Measurements from ENCODE around the gene ANKRD60.

The ANKRD60 gene

GRCh38 chr20:58261660-58262059 lies 33.2 kb upstream of the ANKRD60 start:
- H3K4me1 ChIP-seq (ENCODE audit: control insufficient read depth, insufficient read depth, low read length): peaks cover 12% of the 10 kb centered on the region; the same call in 1 of the 2 replicates
- no peaks in the 10 kb centered on the region for H3K27me3 ChIP-seq (ENCODE audit: control insufficient read depth, insufficient read depth, low read length)
- no peak overlapping the region for H3K9ac ChIP-seq (ENCODE audit: low read length)
- no peak overlapping the region for H3K4me3 ChIP-seq (ENCODE audit: low read depth, low read length)
- no peaks in the 10 kb centered on the region for H3K9me3 ChIP-seq (ENCODE audit: control insufficient read depth, insufficient read depth, low read depth, low read length)
- H3K36me3 ChIP-seq (ENCODE audit: control insufficient read depth, insufficient read depth, low read length): peaks cover 30% of the 10 kb centered on the region
- no peak overlapping the region for H3K27ac ChIP-seq (ENCODE audit: low read depth, low read length)

GRCh38 chr20:58260006-58260405 lies 31.6 kb upstream of the ANKRD60 start:
- no peaks in the 10 kb centered on the region for H3K27me3 ChIP-seq (ENCODE audit: control insufficient read depth, insufficient read depth, low read length)
- H3K27ac ChIP-seq (ENCODE audit: low read depth, low read length): no peak overlapping the region
- no peak overlapping the region for H3K4me3 ChIP-seq (ENCODE audit: low read depth, low read length)
- H3K9me3 ChIP-seq (ENCODE audit: control insufficient read depth, insufficient read depth, low read depth, low read length): no peaks in the 10 kb centered on the region
- no peak overlapping the region for H3K9ac ChIP-seq (ENCODE audit: low read length)
- peaks cover 16% of the 10 kb centered on the region for H3K36me3 ChIP-seq (ENCODE audit: control insufficient read depth, insufficient read depth, low read length)
- H3K4me1 ChIP-seq (ENCODE audit: control insufficient read depth, insufficient read depth, low read length): peaks cover 13% of the 10 kb centered on the region; the same call in 1 of the 2 replicates

- Histone ChIP-seq H3K9me3 (ENCODE audit: control insufficient read depth, insufficient read depth, low read depth, low read length) (no peaks in the 10 kb centered on the region), H3K9ac (ENCODE audit: low read length) (no peak overlapping the region), H3K27me3 (ENCODE audit: control insufficient read depth, insufficient read depth, low read length) (no peaks in the 10 kb centered on the region), H3K4me3 (ENCODE audit: low read depth, low read length) (no peak overlapping the region), H3K36me3 (ENCODE audit: control insufficient read depth, insufficient read depth, low read length) (0 out of 2 replicates have a peak, but pooled peaks cover 5% of the 10 kb centered on the region), H3K4me1 (ENCODE audit: control insufficient read depth, insufficient read depth, low read length) (peaks cover 13% of the 10 kb centered on the region), H3K27ac (ENCODE audit: low read depth, low read length) (no peak overlapping the region)
These were observed 28.4 kb upstream of the ANKRD60 start for GRCh38 chr20:58256842-58257241.

- Histone ChIP-seq H3K4me3 (ENCODE audit: low read depth, low read length) (no peak overlapping the region), H3K9me3 (ENCODE audit: control insufficient read depth, insufficient read depth, low read depth, low read length) (no peaks in the 10 kb centered on the region), H3K36me3 (ENCODE audit: control insufficient read depth, insufficient read depth, low read length) (0 out of 2 replicates have a peak, but pooled peaks cover 5% of the 10 kb centered on the region), H3K9ac (ENCODE audit: low read length) (no peak overlapping the region), H3K27ac (ENCODE audit: low read depth, low read length) (no peak overlapping the region), H3K4me1 (ENCODE audit: control insufficient read depth, insufficient read depth, low read length) (peaks cover 13% of the 10 kb centered on the region), H3K27me3 (ENCODE audit: control insufficient read depth, insufficient read depth, low read length) (no peaks in the 10 kb centered on the region)
These were observed 27.9 kb upstream of the ANKRD60 start for GRCh38 chr20:58256307-58256706.

DNA sequence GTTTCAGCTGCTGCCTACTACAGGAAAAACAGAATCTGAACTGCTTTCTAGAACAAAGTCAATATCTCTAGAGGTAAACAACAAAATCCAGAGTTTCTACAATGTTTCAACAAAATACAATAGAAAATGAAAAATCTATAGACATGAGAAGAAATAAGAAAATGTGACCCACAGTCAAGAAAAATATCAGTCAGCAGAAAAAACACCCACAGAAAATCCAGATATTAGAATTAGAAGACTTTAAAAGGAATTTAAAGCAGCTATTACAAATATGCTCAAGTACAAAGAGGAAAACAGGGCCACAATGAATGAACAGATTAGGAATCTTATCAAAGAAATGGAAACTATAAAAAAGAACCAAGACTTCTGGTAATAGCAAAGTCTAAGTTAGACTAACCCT lies 26.4 kb upstream of the ANKRD60 start:
- Histone ChIP-seq H3K36me3 (ENCODE audit: control insufficient read depth, insufficient read depth, low read length) (0 out of 2 replicates have a peak, but pooled peaks cover 3% of the 10 kb centered on the region), H3K4me3 (ENCODE audit: low read depth, low read length) (no peak overlapping the region), H3K27ac (ENCODE audit: low read depth, low read length) (no peak overlapping the region), H3K9me3 (ENCODE audit: control insufficient read depth, insufficient read depth, low read depth, low read length) (no peaks in the 10 kb centered on the region), H3K4me1 (ENCODE audit: control insufficient read depth, insufficient read depth, low read length) (peaks cover 13% of the 10 kb centered on the region), H3K9ac (ENCODE audit: low read length) (no peak overlapping the region), H3K27me3 (ENCODE audit: control insufficient read depth, insufficient read depth, low read length) (no peaks in the 10 kb centered on the region)

GRCh38 chr20:58251979-58252591 lies 23.6 kb upstream of the ANKRD60 start:
- H3K27me3 ChIP-seq (ENCODE audit: control insufficient read depth, insufficient read depth, low read length): no peaks in the 10 kb centered on the region
- no peak overlapping the region for H3K27ac ChIP-seq (ENCODE audit: low read depth, low read length)
- H3K9ac ChIP-seq (ENCODE audit: low read length): no peak overlapping the region
- no peak overlapping the region for H3K4me3 ChIP-seq (ENCODE audit: low read depth, low read length)
- H3K36me3 ChIP-seq (ENCODE audit: control insufficient read depth, insufficient read depth, low read length): peaks cover 13% of the 10 kb centered on the region
- H3K9me3 ChIP-seq (ENCODE audit: control insufficient read depth, insufficient read depth, low read depth, low read length): no peaks in the 10 kb centered on the region
- peaks cover 4% of the 10 kb centered on the region for H3K4me1 ChIP-seq (ENCODE audit: control insufficient read depth, insufficient read depth, low read length)

DNA sequence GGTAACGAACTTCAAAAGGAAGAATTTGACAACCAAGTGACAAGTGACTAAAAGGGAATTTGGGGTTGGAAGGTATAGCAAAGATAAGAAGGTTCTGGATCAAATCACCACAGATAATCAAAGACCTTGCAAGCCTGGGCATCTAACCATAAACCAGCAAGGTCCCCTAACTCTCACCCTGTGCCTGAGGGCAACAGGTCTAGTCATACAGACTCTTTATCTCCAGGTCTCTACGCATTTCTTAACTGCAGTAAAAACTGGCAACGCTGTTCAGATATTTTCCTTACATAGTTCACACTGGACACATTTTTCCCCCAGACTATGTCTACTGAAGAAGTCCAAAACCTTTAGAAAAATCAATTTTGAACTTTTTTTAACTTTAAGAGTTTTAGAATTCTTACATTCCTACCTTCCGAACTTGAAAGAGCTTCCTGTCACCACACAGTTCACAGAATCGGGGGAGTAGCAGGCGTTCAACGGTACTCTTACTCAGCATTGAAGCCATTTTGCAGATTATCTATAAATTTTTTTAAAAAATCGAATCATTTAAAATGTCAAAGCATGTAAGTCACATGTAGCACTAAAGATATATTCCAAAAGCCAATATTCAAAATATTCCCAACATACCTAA lies 23.0 kb upstream of the ANKRD60 start:
- Histone ChIP-seq H3K4me1 (ENCODE audit: control insufficient read depth, insufficient read depth, low read length) (no peaks in the 10 kb centered on the region; the same call in 1 of the 2 replicates), H3K9ac (ENCODE audit: low read length) (no peak overlapping the region), H3K36me3 (ENCODE audit: control insufficient read depth, insufficient read depth, low read length) (peaks cover 18% of the 10 kb centered on the region), H3K4me3 (ENCODE audit: low read depth, low read length) (no peak overlapping the region), H3K27me3 (ENCODE audit: control insufficient read depth, insufficient read depth, low read length) (no peaks in the 10 kb centered on the region), H3K9me3 (ENCODE audit: control insufficient read depth, insufficient read depth, low read depth, low read length) (no peaks in the 10 kb centered on the region), H3K27ac (ENCODE audit: low read depth, low read length) (no peak overlapping the region)

- peaks cover 57% of the 10 kb centered on the region for H3K36me3 ChIP-seq (ENCODE audit: control insufficient read depth, insufficient read depth, low read length)
- H3K4me3 ChIP-seq (ENCODE audit: low read depth, low read length): no peak overlapping the region
- H3K27me3 ChIP-seq (ENCODE audit: control insufficient read depth, insufficient read depth, low read length): no peaks in the 10 kb centered on the region
- H3K9me3 ChIP-seq (ENCODE audit: control insufficient read depth, insufficient read depth, low read depth, low read length): no peaks in the 10 kb centered on the region
- no peak overlapping the region for H3K27ac ChIP-seq (ENCODE audit: low read depth, low read length)
- no peaks in the 10 kb centered on the region for H3K4me1 ChIP-seq (ENCODE audit: control insufficient read depth, insufficient read depth, low read length)
- no peak overlapping the region for H3K9ac ChIP-seq (ENCODE audit: low read length)
These were observed 17.9 kb upstream of the ANKRD60 start for GRCh38 chr20:58246346-58246745.

DNA sequence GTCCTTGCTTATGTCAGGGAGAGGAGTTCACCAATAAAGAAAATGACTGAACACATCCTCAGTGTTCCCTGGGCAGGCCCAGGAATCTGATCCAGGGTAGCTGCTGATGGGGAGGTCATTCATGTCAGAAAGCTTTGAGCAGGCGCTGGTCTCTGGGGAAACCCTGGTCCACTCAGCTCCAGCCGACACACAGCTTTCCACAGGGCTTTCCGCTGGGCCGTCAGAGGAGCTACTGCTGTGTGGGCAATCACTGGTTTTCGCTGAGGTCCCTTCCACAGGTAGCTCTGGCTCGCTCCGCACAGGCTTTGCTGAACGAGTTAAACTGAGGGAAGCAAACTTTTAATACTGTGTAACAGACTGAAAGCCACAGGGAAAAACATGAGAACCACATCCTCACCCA lies 17.5 kb upstream of the ANKRD60 start:
- Histone ChIP-seq H3K4me1 (ENCODE audit: control insufficient read depth, insufficient read depth, low read length) (no peaks in the 10 kb centered on the region), H3K9ac (ENCODE audit: low read length) (no peak overlapping the region), H3K27ac (ENCODE audit: low read depth, low read length) (no peak overlapping the region), H3K9me3 (ENCODE audit: control insufficient read depth, insufficient read depth, low read depth, low read length) (no peaks in the 10 kb centered on the region), H3K36me3 (ENCODE audit: control insufficient read depth, insufficient read depth, low read length) (peaks cover 57% of the 10 kb centered on the region), H3K27me3 (ENCODE audit: control insufficient read depth, insufficient read depth, low read length) (no peaks in the 10 kb centered on the region), H3K4me3 (ENCODE audit: low read depth, low read length) (no peak overlapping the region)

- Histone ChIP-seq H3K27me3 (ENCODE audit: control insufficient read depth, insufficient read depth, low read length) (no peaks in the 10 kb centered on the region), H3K4me3 (ENCODE audit: low read depth, low read length) (no peak overlapping the region), H3K27ac (ENCODE audit: low read depth, low read length) (no peak overlapping the region), H3K36me3 (ENCODE audit: control insufficient read depth, insufficient read depth, low read length) (peaks cover 57% of the 10 kb centered on the region), H3K9me3 (ENCODE audit: control insufficient read depth, insufficient read depth, low read depth, low read length) (no peaks in the 10 kb centered on the region), H3K4me1 (ENCODE audit: control insufficient read depth, insufficient read depth, low read length) (no peaks in the 10 kb centered on the region), H3K9ac (ENCODE audit: low read length) (no peak overlapping the region)
These were observed 16.9 kb upstream of the ANKRD60 start for GRCh38 chr20:58245181-58245891.

DNA sequence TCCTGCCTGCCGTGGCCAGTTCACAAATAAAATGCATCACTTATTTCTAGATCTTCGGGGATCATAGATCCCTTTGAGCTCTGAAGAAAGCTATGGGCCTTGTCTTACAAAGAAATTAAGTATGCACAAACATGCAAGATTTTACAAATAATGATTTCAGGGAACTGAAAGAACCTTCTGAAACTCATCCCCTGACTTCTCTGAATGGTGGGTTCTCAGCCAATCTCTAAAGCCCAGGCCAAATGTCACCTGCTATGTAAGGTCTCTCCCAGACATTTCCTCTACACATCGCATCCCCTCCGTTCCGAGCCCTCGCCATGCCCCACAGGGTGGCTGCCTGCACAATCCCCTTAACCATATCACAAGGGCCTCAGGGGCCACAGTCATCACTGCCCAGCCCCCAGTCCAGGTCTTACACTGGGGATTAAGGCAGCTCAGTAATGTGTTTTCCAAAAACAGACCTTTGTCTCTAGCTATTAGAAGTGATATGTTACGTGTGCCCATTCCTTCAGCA lies 16.1 kb upstream of the ANKRD60 start:
- Histone ChIP-seq H3K4me3 (ENCODE audit: low read depth, low read length) (no peak overlapping the region), H3K36me3 (ENCODE audit: control insufficient read depth, insufficient read depth, low read length) (peaks cover 58% of the 10 kb centered on the region), H3K27ac (ENCODE audit: low read depth, low read length) (no peak overlapping the region), H3K4me1 (ENCODE audit: control insufficient read depth, insufficient read depth, low read length) (no peaks in the 10 kb centered on the region), H3K9me3 (ENCODE audit: control insufficient read depth, insufficient read depth, low read depth, low read length) (no peaks in the 10 kb centered on the region), H3K27me3 (ENCODE audit: control insufficient read depth, insufficient read depth, low read length) (no peaks in the 10 kb centered on the region), H3K9ac (ENCODE audit: low read length) (no peak overlapping the region)

Data from HUES6 (cell line).